ENCODE data around the gene DNLZ. TPM values are rescaled to one million over a fixed set of nuclear protein-coding genes. Genes with fewer than 3 reads are reported as not detected.
"Not testable (repeated sequence)": the region's sequence is repeated elsewhere in the genome, so short reads cannot be mapped to it uniquely, and the experiment has no call there.

Gene DNLZ
- total and polyA plus RNA-seq, 10 of the 15 experiments (the other 5 are each of a cell fraction or from before 2014, with no cell fraction given): 0.66 to 29.7 (median 14.7) TPM; not detected in 1

GRCh38 chr9:136352682-136353081 is 10.9 kb downstream of the DNLZ start:
- H3K36me3 ChIP-seq (ENCODE audit: control insufficient read depth in 2 of 2, insufficient read depth in 2 of 2, low read length in 1 of 2): no peaks in the 10 kb centered on the region
- ChIA-PET SMC1A (ENCODE audit: uncharacterized antibody, unreplicated experiment) (no interaction called here), POLR2A (no interaction called here), RAD21 (ENCODE audit: unreplicated experiment) (no interaction called here), CTCF (no interaction called here)
- no peak overlapping the region for H2AFZ ChIP-seq (ENCODE audit: control insufficient read depth, low read depth, low read length)
- H3K9me3 ChIP-seq (replicated peaks; ENCODE audit: control insufficient read depth, insufficient read depth, low read length): no peaks in the 10 kb centered on the region
- no peak overlapping the region for H3K27ac ChIP-seq (ENCODE audit: control insufficient read depth, insufficient read depth)
- no peaks in the 10 kb centered on the region for H3K79me2 ChIP-seq (ENCODE audit: control insufficient read depth, insufficient read depth, low read length)
- no peak overlapping the region for H3K4me3 ChIP-seq
- BruUV-seq (replicated peaks): no TSS peak
- H3K4me2 ChIP-seq (ENCODE audit: control insufficient read depth, insufficient read depth): no peak overlapping the region
- 38% methylated on average over 16 of the region's 16 CpGs for WGBS (ENCODE audit: insufficient coverage, insufficient replicate concordance, low lambda C conversion rate, missing lambda C conversion rate)
- TF ChIP-seq CTCF (IDR thresholded peaks at IDR 0.05 in 2 of 3, conservative IDR thresholded peaks at IDR 0.05 in 1 of 3; ENCODE audit: control insufficient read depth in 2 of 3, extremely low read depth in 1 of 3, insufficient read depth in 1 of 3, low read depth in 3 of 3, low read length in 3 of 3) (no peak), EED (IDR thresholded peaks at IDR 0.05; ENCODE audit: low read depth) (no peak), CHD4 (IDR thresholded peaks at IDR 0.05) (no peak), RB1 (IDR thresholded peaks at IDR 0.05; ENCODE audit: borderline replicate concordance) (no peak), IRF3 (IDR thresholded peaks at IDR 0.05) (no peak), HDAC2 (IDR thresholded peaks at IDR 0.05) (no peak), PML (IDR thresholded peaks at IDR 0.05; ENCODE audit: low read length) (no peak), YY1 (IDR thresholded peaks at IDR 0.05; ENCODE audit: low read depth, low read length) (no peak), ATF3 (IDR thresholded peaks at IDR 0.05; ENCODE audit: borderline replicate concordance, extremely low read depth, low read depth, low read length) (no peak), TCF12 (IDR thresholded peaks at IDR 0.05; ENCODE audit: low read depth, low read length) (no peak), IKZF1 (conservative IDR thresholded peaks at IDR 0.05) (no peak), HSF1 (IDR thresholded peaks at IDR 0.05; ENCODE audit: low read depth, low read length) (no peak), STAT1 (conservative IDR thresholded peaks at IDR 0.05) (no peak)
- H3K27me3 ChIP-seq (replicated peaks in 1 of 2; ENCODE audit: control insufficient read depth in 2 of 2, insufficient read depth in 2 of 2, low read length in 1 of 2): no peaks in the 10 kb centered on the region; a peak in 1 of 4 replicates
- ATAC-seq: no peak; the same call in 1 of the 3 replicates
- H3K9ac ChIP-seq (ENCODE audit: control insufficient read depth, insufficient read depth, low read length): no peak overlapping the region
- DNase-seq (ENCODE audit: low read depth, low spot score): no peak
- intact Hi-C loops (cut with micrococcal nuclease; ENCODE audit: unreplicated experiment) (no loop called here), in situ Hi-C loops (cut with MboI) (no loop called here)
- no peak for FAIRE-seq
- no peaks in the 10 kb centered on the region for H3K4me1 ChIP-seq (ENCODE audit: control insufficient read depth, insufficient read depth, low read length)
- no peaks in the 10 kb centered on the region for H4K20me1 ChIP-seq (ENCODE audit: control insufficient read depth, insufficient read depth)

GRCh38 chr9:136351868-136352267 is 11.7 kb downstream of the DNLZ start:
- DNase-seq (ENCODE audit: low read depth, low spot score); RAD21 ChIA-PET (ENCODE audit: unreplicated experiment); POLR2A ChIA-PET; H3K4me2 ChIP-seq (ENCODE audit: control insufficient read depth, insufficient read depth); H3K36me3 ChIP-seq (ENCODE audit: control insufficient read depth in 2 of 2, insufficient read depth in 2 of 2, low read length in 1 of 2); H3K9me3 ChIP-seq (replicated peaks; ENCODE audit: control insufficient read depth, insufficient read depth, low read length); CTCF ChIA-PET; H3K27ac ChIP-seq (ENCODE audit: control insufficient read depth, insufficient read depth); in situ Hi-C loops (cut with MboI); H3K4me1 ChIP-seq (ENCODE audit: control insufficient read depth, insufficient read depth, low read length); SMC1A ChIA-PET (ENCODE audit: uncharacterized antibody, unreplicated experiment); H3K9ac ChIP-seq (ENCODE audit: control insufficient read depth, insufficient read depth, low read length); intact Hi-C loops (cut with micrococcal nuclease; ENCODE audit: unreplicated experiment); H3K79me2 ChIP-seq (ENCODE audit: control insufficient read depth, insufficient read depth, low read length); BruUV-seq (replicated peaks); H4K20me1 ChIP-seq (ENCODE audit: control insufficient read depth, insufficient read depth); FAIRE-seq; H3K4me3 ChIP-seq; H3K27me3 ChIP-seq (replicated peaks in 1 of 2; ENCODE audit: control insufficient read depth in 2 of 2, insufficient read depth in 2 of 2, low read length in 1 of 2); H2AFZ ChIP-seq (ENCODE audit: control insufficient read depth, low read depth, low read length); ATAC-seq: not testable (repeated sequence)
- WGBS (ENCODE audit: insufficient coverage, insufficient replicate concordance, low lambda C conversion rate, missing lambda C conversion rate): 76% methylated on average over 12 of the region's 24 CpGs

All from GM12878 (cell line).